ENCODE data around the gene SLC2A1.

DNA sequence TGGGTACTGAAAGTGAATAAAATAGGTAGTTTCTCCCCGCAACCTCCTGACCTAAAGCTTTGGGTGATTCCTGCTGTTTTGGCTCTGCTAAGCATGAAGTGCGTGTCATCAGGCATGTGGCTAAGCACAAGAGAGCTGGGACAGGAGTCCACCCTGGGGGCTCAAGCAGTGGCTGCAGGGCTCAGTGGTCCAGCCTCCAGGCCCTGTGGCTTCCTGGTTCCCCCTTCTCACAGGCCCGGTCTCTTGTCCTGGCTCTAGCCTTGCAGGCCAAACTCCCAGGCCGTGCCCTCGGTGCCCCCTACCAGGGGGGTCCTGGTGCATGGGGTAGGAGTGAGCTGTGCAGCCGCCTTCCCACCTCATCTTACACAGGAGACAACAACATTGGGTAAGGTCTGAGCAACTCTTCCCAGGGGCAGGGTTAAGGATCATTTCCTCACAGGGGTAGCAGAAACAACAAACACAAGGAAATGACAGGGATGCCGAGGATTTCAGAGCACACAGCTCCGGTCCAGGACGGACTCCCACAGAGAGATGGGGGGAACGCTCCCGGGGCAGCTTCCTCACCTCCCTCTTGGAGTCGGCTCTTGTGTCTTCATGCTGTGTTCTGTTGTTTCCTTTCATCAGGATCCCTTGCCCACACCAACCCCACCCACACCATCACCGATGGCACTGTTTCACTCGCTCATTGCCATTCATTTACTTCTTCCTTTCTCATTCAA, 19.8 kb upstream of the SLC2A1 start:
- TF ChIP-seq EZH2 (IDR thresholded peaks at IDR 0.05) (no peak), POLR2AphosphoS5 (IDR thresholded peaks at IDR 0.05; ENCODE audit: borderline replicate concordance, low read depth, low read length) (no peak), FOXP2 (optimal IDR thresholded peaks at IDR 0.05; ENCODE audit: control extremely low read depth, extremely low read length, insufficient read depth) (no peak)
